Subcutaneous adipose tissue (tissue), 4 donors: ENCODE results near the gene XRCC3. TPM values are rescaled to one million over a fixed set of nuclear protein-coding genes. Genes with fewer than 3 reads are reported as not detected.

Experiments used
- CTCF ChIP-seq: fragments of 450-650 bp; IDR thresholded peaks from one replicate; pipeline ENCODE4 v1.5.1; 2016; ENCODE audit warnings: low read depth, mild to moderate bottlenecking, control low read depth, antibody characterized with exemption, moderate library complexity
- total RNA-seq, 4 donors: library from RNA; depleted of rRNA; stranded (reverse); fragments of >200 nt; gene quantifications; one replicate each; pipeline ENCODE4 v1.1.0, GENCODE V29; 2016

The XRCC3 gene
- total RNA-seq, 4 donors from 2014 or later, result 2.4 to 6.0 (median 4.4) TPM

GRCh38 chr14:103698380-103699260, 16.6 kb downstream of the XRCC3 start:
- TF ChIP-seq CTCF, result no peak

- TF ChIP-seq CTCF, result no peak
These were observed 17.5 kb downstream of the XRCC3 start for GRCh38 chr14:103697603-103698379.

- no peak for TF ChIP-seq CTCF
These were observed 18.0 kb downstream of the XRCC3 start for GRCh38 chr14:103697206-103697602.

GRCh38 chr14:103696466-103697071, 18.7 kb downstream of the XRCC3 start:
- no peak for TF ChIP-seq CTCF

GRCh38 chr14:103696070-103696402, 19.2 kb downstream of the XRCC3 start:
- TF ChIP-seq CTCF, result no peak

- no peak for TF ChIP-seq CTCF
These were observed 19.8 kb downstream of the XRCC3 start for GRCh38 chr14:103695296-103696069.
